GM18868 (cell line): Measurements from ENCODE around the gene POMP.

Experiments used
- ATAC-seq: cut with Tn5 transposase; IDR thresholded peaks from one replicate; pipeline ENCODE4 v1.9.1; 2021; ENCODE audit warnings: mild to moderate bottlenecking, moderate library complexity; ENCODE audit not compliant: unreplicated experiment

The POMP gene, protein sequence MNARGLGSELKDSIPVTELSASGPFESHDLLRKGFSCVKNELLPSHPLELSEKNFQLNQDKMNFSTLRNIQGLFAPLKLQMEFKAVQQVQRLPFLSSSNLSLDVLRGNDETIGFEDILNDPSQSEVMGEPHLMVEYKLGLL

DNA sequence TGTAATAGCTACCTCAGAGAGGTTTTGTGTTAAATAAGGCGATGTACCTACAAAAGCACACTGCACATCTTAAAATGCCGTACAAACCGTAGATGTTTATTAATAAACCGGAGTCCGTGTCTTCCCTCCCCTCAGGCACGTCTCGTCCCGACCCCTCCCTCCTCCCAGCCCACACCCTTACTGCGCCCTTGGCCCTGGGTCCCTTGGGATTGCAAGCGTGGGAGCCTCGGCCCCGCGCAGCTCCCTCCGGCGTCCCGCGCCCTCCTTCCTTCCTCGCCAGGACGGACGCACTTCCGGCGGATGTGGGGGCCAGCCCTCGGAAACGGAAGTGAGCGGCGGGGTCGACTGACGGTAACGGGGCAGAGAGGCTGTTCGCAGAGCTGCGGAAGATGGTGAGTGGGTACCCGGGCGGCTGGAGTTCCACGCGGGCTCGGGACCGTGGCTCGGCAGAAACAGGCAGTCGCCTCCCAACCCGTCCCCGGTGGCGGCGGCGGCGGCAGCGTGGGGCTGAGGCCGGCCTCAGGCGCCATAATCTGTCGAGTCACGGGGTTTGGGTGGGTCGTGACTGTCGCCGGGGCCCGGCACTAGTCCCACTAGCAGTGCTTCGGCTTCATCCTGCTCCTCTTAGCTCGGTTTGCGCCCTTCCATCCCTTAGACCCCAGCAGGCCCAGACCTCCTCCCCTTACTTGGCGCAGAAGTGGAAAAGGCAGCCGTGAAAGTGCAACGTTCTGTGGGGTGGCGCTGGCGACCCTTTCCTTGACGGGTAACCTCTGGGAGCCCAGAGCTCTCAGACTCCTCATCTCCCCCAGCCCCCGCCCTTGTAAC, at the start of gene POMP:
Gene POMP, plus strand, starts transcription at position 335 of the 825 bp plus-strand sequence. Its CDS starts 55 bp downstream, at position 390.
- peak; percentile 82 for ATAC-seq

GRCh38 chr13:28609381-28609780, 49.5 kb upstream of the POMP start:
- no peak for ATAC-seq

GRCh38 chr13:28609926-28610325, 49.0 kb upstream of the POMP start:
- ATAC-seq: no peak

- no peak for ATAC-seq
Observed at GRCh38 chr13:28610996-28611395, 47.9 kb upstream of the POMP start.

- no peak for ATAC-seq
Observed at GRCh38 chr13:28611654-28612131, 47.2 kb upstream of the POMP start.

DNA sequence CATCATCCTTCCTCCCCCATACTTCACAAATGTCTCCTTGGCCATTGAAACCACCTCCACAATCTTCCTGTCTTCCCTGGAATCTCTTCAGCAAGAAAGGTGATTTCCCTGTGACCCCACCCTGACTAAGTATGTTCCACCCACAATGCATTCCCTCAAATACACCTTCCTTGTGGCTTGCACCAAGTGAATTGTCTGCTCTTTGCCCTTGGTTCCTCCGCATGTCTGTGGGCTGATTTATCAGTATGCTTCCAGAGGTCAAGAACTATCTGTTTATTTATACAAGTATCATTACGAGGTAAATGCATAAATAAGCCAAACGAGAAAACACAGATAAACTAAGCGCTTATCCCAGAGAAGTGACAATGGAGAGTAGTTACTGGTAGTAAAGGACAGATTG, 45.4 kb upstream of the POMP start:
- no peak for ATAC-seq

DNA sequence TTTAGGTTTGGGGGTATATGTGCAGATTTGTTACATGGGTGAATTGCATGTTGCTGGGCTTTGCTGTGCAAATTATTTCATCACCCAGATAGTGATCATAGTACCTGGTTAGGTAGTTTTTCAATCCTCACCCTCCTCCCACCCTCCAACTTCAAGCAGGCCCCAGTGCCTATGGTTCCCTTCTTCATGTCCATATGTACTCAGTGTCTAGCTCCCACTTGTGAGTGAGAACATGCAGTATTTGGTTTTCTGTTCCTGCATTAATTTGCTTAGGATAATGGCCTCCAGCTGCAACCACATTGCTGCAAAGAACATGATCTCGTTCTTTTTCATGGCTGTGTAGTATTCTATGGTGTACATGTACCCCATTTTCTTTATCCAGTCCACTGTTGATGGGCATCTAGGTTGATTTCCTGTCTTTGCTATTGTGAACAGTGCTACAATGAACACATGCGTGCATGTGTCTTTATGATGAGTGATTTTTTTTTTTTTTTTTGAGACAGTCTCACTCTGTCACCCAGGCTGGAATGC, 42.9 kb upstream of the POMP start:
- no peak for ATAC-seq

DNA sequence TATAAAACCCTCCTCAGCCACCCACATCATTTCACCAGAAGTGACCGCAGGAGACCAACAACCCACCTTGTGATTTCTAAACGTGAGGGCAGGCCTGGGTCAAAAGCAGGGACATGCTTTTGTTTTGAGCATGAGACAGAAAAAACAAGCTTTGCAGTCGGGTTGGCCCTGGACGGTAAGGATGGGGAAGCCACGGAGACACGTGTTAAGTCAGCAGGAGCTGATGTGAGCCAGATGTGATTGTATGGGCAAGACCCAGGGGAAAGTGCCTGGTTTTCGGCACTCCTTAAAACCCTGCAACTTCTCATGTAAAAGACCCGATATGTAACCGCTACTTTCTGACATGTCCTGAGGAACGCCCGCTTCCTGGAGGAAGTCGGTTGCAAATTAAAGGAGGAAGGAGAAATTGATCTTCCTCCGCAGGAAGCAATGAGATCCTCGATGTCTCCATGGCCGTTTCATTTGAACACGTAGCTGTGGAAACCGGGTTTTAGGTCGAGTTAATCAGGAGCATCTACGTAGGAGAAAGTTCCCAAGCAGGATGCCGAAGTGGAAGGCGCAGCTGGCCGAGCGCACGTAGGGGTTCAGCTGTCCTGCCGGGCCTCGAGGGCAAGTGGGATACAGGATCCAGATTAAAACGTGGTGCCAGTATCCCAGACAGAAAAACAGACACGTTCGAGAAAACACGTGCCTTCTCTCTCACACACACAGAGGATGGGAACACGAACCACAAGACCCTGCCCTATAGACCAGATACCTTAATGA, 40.5 kb upstream of the POMP start:
- no peak for ATAC-seq

GRCh38 chr13:28620011-28620830, 38.7 kb upstream of the POMP start:
- no peak for ATAC-seq

DNA sequence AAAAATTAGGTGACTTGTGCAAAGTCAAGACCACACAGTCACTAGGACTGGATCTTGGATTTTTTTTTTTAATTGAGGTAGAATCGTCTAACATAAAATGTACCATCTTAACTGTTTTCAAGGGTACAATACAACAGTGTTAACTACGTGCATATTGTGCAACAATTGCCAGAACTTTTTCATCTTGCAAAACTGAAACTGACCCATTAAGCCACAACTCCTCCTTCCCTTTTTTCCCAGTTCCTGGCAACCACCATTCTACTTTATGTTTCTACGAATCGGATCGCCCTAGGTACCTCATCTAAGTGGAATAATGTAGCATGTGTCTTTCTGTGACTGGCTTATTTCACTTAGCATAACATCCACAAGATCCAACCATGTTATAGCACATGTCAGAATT, 37.5 kb upstream of the POMP start:
- ATAC-seq: no peak

DNA sequence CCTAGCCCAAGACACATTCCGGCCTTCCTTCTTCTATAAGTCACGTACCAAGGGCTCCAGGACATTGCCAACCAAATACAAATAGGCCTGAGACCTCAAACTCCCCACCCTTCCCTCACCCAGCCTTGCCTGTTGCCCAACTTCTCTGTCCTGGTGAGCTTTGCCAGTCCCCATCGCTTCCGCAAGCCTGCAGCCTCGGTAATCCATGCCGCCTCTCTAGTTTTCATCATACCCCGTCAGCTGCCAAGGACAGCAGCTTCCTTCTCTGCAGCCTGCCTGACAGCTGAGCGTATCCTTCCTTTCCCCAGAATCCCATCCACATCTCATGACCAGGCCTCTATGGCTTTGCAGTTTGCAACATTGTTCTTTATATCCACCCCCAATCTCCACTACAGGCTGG, 36.6 kb upstream of the POMP start:
- ATAC-seq: no peak

- no peak for ATAC-seq
Observed at GRCh38 chr13:28623782-28624706, 34.9 kb upstream of the POMP start.

GRCh38 chr13:28624707-28625432, 34.1 kb upstream of the POMP start:
- no peak for ATAC-seq

DNA sequence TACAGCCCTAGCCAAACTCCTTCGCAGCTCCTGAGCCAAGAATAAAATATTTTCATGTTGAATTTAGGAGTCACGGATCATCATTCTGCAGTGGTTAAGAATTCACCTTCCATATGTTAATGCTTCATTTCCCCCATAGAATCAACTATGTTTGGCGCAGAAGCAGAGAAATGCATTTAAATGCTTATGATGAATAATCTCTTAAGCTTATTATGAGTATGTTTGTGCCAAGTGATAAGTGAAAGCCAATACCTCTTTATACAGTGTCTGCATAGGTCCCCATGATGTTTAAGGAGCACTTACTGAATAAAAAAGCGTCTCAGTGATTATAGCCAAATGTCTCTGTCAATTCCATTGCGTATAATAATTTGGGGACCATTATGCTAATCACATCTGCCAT, 32.7 kb upstream of the POMP start:
- ATAC-seq: no peak

- ATAC-seq: no peak
Observed at GRCh38 chr13:28628241-28628640, 30.7 kb upstream of the POMP start.

DNA sequence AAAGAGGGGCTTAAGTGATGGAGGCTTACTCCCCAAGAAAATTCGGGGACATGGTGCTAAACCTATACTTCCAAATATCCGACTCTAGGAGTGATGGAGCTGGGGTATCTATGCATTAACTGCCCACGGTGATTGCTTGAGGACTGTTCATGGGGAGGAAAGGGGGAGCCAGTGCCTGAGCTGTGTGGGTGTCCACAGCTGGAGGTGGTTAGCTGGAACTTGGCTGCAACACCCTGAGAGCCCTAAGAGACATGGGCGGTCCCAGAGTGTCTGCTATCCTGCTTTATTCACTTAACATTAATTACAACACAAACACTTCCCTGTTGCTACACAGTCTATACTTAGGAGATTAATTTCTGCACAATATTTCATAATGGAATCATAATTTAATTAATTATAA, 28.1 kb upstream of the POMP start:
- no peak for ATAC-seq

- no peak for ATAC-seq
Observed at GRCh38 chr13:28631801-28632200, 27.1 kb upstream of the POMP start.

GRCh38 chr13:28636069-28636468, 22.9 kb upstream of the POMP start:
- ATAC-seq: no peak
